Testis (tissue), 3 donors: Measurements from ENCODE around the gene CHRNB2. TPM values are rescaled to one million over a fixed set of nuclear protein-coding genes. Genes with fewer than 3 reads are reported as not detected.

ENCODE experiments used
- DNase-seq: peaks from one replicate; pipeline ENCODE4 v3.0.0-alpha.2; 2019
- H3K27ac ChIP-seq, 2 donors: fragments of 200-600 bp; sonication (generic); one replicate each; pipeline ENCODE4 v1.5.1; 2019
- H3K27me3 ChIP-seq: fragments of 200-600 bp; sonication (generic); one replicate; pipeline ENCODE4 v1.5.1; 2019
- H3K36me3 ChIP-seq: fragments of 200-600 bp; sonication (generic); one replicate; pipeline ENCODE4 v1.5.1; 2017; ENCODE audit warnings: low read depth; ENCODE audit errors: missing control alignments
- H3K4me1 ChIP-seq: fragments of 200-600 bp; sonication (generic); one replicate; pipeline ENCODE4 v1.5.1; 2019
- H3K4me3 ChIP-seq, 2 donors: fragments of 200-600 bp; sonication (generic); one replicate each; pipeline ENCODE4 v1.5.1; 2017 to 2019
- H3K9me3 ChIP-seq: fragments of 200-600 bp; sonication (generic); one replicate; pipeline ENCODE4 v1.5.1; 2017
- POLR2A ChIP-seq: fragments of 450-650 bp; IDR thresholded peaks from one replicate; pipeline ENCODE4 v1.6.1; 2017; ENCODE audit warnings: antibody characterized with exemption, mild to moderate bottlenecking, moderate library complexity
- WGBS, 2 donors: methylation state at CpG; one replicate each; pipeline ENCODE4 v1.1.5; 2018; 5-methylcytosine and 5-hydroxymethylcytosine counted together
- intact Hi-C: fragments of 100-400 bp; cut with DNase I; formaldehyde crosslinking; loops from one replicate; pipeline ENCODE4 v1.15.1; 2023; ENCODE audit warnings: low total_unique reads
- polyA plus RNA-seq: library from polyadenylated mRNA; stranded (reverse); fragments of 350-450 nt; fragmentation: Illumina TruSeq; extraction: RNeasy Lipid Tissue Mini Kit (QIAGEN cat#74804); gene quantifications from one replicate; pipeline ENCODE4 v1.2.3, GENCODE V29; 2014; ENCODE audit warnings: low read depth, low replicate concordance; ENCODE audit not compliant: insufficient read depth
- total RNA-seq, 2 donors: library from RNA; depleted of rRNA; stranded (reverse); fragments of >200 nt; gene quantifications; one replicate each; pipeline ENCODE4 v1.2.3, GENCODE V29; 2016
- TF ChIP-seq, protein P1 (sequence below), 3 experiments: fragments of 450-650 bp in 2 of 3; fragments of 200-600 bp in 1 of 3; sonication (generic) in 1 of 3; IDR thresholded peaks; one replicate each; pipeline ENCODE4 v1.5.1; 2016 to 2019; ENCODE audit warnings: antibody characterized with exemption in 3 of 3, mild to moderate bottlenecking in 2 of 3, moderate library complexity in 1 of 3

CHRNB2 gene
- total and polyA plus RNA-seq, 3 donors from 2014 or later, result 1.2 to 1.3 (median 1.3) TPM

DNA sequence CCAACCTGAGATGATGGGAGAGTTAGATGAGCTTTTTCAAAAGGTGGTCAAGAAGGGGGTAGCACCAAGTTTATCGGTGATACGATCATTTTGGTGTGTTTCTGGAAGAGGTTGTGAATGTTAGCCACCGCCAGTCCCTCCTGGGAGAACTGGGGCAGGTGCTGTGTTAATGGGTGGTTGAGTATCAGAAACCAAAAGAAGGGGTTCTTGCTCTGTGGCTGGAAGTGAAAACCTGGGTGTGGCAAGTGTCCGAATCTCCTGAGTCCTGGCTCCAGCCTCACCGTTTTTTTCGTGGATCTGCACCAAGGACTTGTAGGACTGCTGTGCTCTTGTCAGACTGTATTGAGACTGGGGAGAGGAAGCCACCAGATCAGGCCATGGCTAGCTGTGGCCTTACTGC is 16.9 kb upstream of the CHRNB2 start:
- Histone ChIP-seq H3K9me3 (no peaks in the 10 kb centered on the region), H3K36me3 (no peaks in the 10 kb centered on the region), H3K27ac (no peak overlapping the region), H3K27me3 (no peaks in the 10 kb centered on the region), H3K4me1 (peaks cover 10% of the 10 kb centered on the region), H3K4me3 (no peak overlapping the region)
- no peak for DNase-seq
- intact Hi-C loops, result no loop called here
- no peak for TF ChIP-seq POLR2A
- TF ChIP-seq, protein P1, sequence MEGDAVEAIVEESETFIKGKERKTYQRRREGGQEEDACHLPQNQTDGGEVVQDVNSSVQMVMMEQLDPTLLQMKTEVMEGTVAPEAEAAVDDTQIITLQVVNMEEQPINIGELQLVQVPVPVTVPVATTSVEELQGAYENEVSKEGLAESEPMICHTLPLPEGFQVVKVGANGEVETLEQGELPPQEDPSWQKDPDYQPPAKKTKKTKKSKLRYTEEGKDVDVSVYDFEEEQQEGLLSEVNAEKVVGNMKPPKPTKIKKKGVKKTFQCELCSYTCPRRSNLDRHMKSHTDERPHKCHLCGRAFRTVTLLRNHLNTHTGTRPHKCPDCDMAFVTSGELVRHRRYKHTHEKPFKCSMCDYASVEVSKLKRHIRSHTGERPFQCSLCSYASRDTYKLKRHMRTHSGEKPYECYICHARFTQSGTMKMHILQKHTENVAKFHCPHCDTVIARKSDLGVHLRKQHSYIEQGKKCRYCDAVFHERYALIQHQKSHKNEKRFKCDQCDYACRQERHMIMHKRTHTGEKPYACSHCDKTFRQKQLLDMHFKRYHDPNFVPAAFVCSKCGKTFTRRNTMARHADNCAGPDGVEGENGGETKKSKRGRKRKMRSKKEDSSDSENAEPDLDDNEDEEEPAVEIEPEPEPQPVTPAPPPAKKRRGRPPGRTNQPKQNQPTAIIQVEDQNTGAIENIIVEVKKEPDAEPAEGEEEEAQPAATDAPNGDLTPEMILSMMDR (IDR thresholded peaks at IDR 0.05), result no peak
- 72 to 73% methylated on average over 6 of the region's 6 CpGs for WGBS, 2 donors

DNA sequence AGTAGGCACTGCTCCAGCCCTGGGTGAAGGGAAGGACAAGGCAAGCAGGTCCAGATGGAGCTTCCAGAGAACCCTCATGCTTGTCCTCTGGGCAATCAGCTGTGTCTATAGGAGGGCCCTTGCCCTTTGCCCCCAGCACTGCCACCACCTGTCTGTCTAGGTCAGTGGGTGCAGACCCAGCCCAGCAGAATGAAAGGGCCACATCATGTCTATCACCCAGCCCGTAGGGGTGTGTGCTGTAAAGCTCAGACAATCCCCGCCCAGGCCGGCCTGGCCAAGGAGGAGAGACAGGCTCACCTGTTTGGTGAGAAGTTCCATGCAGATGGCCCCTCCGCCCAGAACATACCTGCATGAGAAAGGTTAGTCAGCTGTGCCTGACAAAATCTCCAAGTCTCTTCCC is 16.1 kb upstream of the CHRNB2 start:
- intact Hi-C loops, result no loop called here
- Histone ChIP-seq H3K36me3 (no peaks in the 10 kb centered on the region), H3K4me1 (peaks cover 13% of the 10 kb centered on the region), H3K9me3 (no peaks in the 10 kb centered on the region), H3K27me3 (no peaks in the 10 kb centered on the region), H3K27ac (no peak overlapping the region), H3K4me3 (no peak overlapping the region)
- WGBS, 2 donors, result 88 to 97% methylated on average over 4 of the region's 4 CpGs
- DNase-seq, result no peak
- TF ChIP-seq, protein P1 (IDR thresholded peaks at IDR 0.05), result no peak
- TF ChIP-seq POLR2A, result no peak

DNA sequence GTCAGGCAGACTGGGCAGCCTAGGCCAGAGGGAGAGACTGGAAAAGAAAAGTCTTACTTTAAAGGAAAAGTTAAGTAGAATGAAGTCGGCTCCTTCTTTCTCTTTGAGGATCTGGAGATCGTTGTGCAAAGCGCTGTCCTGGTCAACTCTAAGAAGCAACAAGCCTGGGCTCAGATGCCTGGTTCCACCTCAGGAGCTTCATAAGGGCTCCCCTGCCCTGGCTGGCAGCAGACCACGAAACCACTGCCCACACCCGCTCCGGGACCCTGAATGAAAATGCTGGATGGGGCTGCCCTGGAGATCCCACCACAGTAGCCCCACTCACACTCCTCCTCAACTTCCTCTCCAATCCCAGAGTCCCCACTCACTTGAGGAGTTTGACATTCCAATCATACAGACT is 15.5 kb upstream of the CHRNB2 start:
- Histone ChIP-seq H3K4me3 (no peak overlapping the region), H3K27ac (no peak overlapping the region), H3K36me3 (no peaks in the 10 kb centered on the region), H3K27me3 (no peaks in the 10 kb centered on the region), H3K4me1 (peaks cover 19% of the 10 kb centered on the region), H3K9me3 (no peaks in the 10 kb centered on the region)
- intact Hi-C loops, result no loop called here
- 92 to 94% methylated on average over 6 of the region's 6 CpGs for WGBS, 2 donors
- no peak for DNase-seq
- TF ChIP-seq, protein P1 (IDR thresholded peaks at IDR 0.05), result no peak
- TF ChIP-seq POLR2A, result no peak

DNA sequence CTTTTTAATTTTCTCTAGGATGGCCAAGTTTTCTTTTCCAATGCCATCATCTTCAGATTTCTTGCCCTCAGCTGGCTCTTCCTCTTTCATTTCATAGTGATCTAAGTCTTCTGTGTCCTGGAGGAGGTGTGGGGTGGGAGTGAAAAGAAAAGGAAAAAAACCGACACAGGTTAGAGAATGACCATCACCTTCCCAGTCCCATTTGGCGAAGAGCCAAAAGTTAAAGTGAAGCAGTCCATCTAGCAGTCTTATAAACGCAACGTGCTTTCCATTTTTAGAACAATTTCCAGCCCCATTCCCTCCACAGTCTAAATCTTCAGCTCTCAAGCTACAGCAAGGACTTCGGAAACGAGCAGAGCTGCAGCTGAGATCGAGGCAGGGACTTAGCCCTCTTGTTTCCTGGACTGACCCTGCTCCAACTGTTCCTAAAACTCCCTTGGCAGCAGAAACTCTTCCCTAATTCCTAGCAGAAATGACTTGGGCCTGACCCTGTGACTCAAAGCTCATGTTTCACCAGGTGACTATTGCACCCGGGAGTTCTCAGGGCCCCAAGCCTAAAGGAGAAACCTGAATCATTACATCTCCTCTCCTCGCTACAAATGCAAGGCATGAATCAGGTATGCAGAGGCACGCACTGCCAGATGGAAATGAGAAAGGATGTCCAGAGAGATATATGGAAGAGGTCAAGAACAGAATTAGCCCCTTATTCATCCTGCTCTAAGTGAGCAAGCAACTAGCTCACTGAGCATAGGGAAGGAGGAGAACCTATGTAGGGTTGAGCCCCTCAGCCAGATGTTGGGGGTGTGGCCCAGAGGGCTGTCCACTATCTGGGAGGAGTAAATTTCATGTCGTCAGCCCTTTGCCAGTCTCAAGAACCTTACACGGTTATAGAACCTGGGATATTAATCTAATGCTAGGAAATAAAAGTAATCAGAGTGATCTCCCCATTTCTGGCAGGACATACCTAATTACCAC is 14.2 kb upstream of the CHRNB2 start:
- Histone ChIP-seq H3K27me3 (no peaks in the 10 kb centered on the region), H3K4me1 (peaks cover 21% of the 10 kb centered on the region), H3K4me3 (no peak overlapping the region), H3K9me3 (no peaks in the 10 kb centered on the region), H3K36me3 (no peaks in the 10 kb centered on the region), H3K27ac (no peak overlapping the region)
- no peak for DNase-seq
- intact Hi-C loops, result no loop called here
- 65% methylated on average over 11 to 12 of the region's 12 CpGs for WGBS, 2 donors
- no peak for TF ChIP-seq POLR2A
- TF ChIP-seq, protein P1 (IDR thresholded peaks at IDR 0.05), result no peak
